Measurements from ENCODE around the gene S100A7.

DNA sequence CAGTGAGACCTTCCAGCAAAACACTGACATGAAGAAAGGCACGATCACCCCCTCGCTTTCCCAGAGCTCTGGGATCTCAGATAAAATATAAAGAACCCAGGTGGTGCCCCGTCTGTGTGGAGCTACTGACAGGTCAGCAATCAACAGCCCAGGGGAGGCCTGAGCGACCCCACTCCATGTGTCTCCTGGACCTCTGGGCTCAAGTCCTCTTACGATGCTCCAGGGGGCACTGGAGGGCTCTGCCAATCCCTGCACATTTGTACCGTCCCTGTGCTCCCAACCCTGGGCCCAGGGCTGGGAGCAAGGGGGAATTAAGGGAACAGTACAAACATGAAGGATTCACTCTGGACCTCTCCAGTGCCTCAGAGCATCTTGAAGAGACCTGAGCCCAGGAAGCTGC lies 31.7 kb downstream of the S100A7 start:
- peak; percentile 18 for TF ChIP-seq CTCF (IDR thresholded peaks at IDR 0.05)
- no peak for TF ChIP-seq EZH2phosphoT487 (IDR thresholded peaks at IDR 0.05)

Measured in neural progenitor cell (in vitro differentiated cells).